HCT116 (cell line): ENCODE data around the gene PLXNC1. TPM values are rescaled to one million over a fixed set of nuclear protein-coding genes. Genes with fewer than 3 reads are reported as not detected.

Source experiments
- ATAC-seq: fragments of 200-7000 bp; cut with Tn5 transposase; 2 replicates; pipeline ENCODE4 v1.9.1; 2020; ENCODE audit warnings: mild to moderate bottlenecking, moderate library complexity
- BruUV-seq: library from RNA; stranded (reverse); fragments of 400-500 nt; replicated peaks from 2 replicates; lab custom pipeline; 2021; lab: Mats Ljungman, UMichigan
- CTCF ChIA-PET: fragments of 300-600 bp; sonication (Branson Sonifier 250); formaldehyde crosslinking; loops from one replicate; lab custom pipeline; 2021; ENCODE audit warnings: antibody characterized with exemption; lab: Charles Lee
- POLR2A ChIA-PET: fragments of 300-600, 350-600 bp; sonication (Branson Sonifier 250); formaldehyde crosslinking; loops from one replicate; lab custom pipeline; 2021; ENCODE audit warnings: antibody characterized with exemption; lab: Charles Lee
- RAD21 ChIA-PET, 2 experiments: fragments of 300-600 bp; sonication (Branson Sonifier 250); formaldehyde crosslinking; loops; one replicate each; lab custom pipeline; 2023; ENCODE audit warnings: low total read pairs in 2 of 2; ENCODE audit not compliant: uncharacterized antibody in 2 of 2, unreplicated experiment in 2 of 2, low non-redundant PET in 1 of 2; lab: Charles Lee
- DNase-seq: peaks from one replicate; pipeline ENCODE4 v3.0.0-alpha.2; 2010; ENCODE audit warnings: low read depth, low spot score
- H2AFZ ChIP-seq: fragments of 200-600 bp; shearing (Covaris generic), sonication (generic); 2 replicates; pipeline ENCODE4 v1.6.1; 2017; ENCODE audit warnings: low read depth, mixed run types, mixed read lengths, antibody characterized with exemption, low read length; ENCODE audit not compliant: poor library complexity, severe bottlenecking
- H3K27ac ChIP-seq: 2 replicates; pipeline ENCODE4 v1.5.1; 2012; ENCODE audit warnings: low read depth, low read length
- H3K27me3 ChIP-seq: fragments of 200-600 bp; sonication (generic); 2 replicates; pipeline ENCODE4 v1.6.1; 2016; ENCODE audit warnings: mixed run types, low read length, mixed read lengths; ENCODE audit not compliant: insufficient read depth
- H3K36me3 ChIP-seq, 2 experiments: fragments of 200-500 bp in 1 of 2; fragments of 200-600 bp in 1 of 2; sonication (Bioruptor generic) in 1 of 2; sonication (generic) in 1 of 2; 2 replicates each; pipeline versions ENCODE4 v1.5.1 to v1.6.1; 2014 to 2016; ENCODE audit warnings: low read length in 2 of 2, inconsistent platforms in 1 of 2, mixed read lengths in 1 of 2, mixed run types in 1 of 2; ENCODE audit not compliant: insufficient read depth in 2 of 2, control insufficient read depth in 1 of 2
- H3K4me1 ChIP-seq, 2 experiments: fragments of 200-600 bp in 1 of 2; sonication (generic) in 1 of 2; 2 replicates each; pipeline versions ENCODE4 v1.5.1 to v1.6.1; 2012 to 2017; ENCODE audit warnings: low read length in 2 of 2, inconsistent platforms in 1 of 2, mild to moderate bottlenecking in 1 of 2, mixed read lengths in 1 of 2, mixed run types in 1 of 2, moderate library complexity in 1 of 2; ENCODE audit not compliant: insufficient read depth in 2 of 2, control insufficient read depth in 1 of 2
- H3K4me2 ChIP-seq: fragments of 200-600 bp; sonication (generic); 2 replicates; pipeline ENCODE4 v1.6.1; 2017; ENCODE audit warnings: mixed run types, low read length, mixed read lengths
- H3K4me3 ChIP-seq, 2 experiments: fragments of 200-600 bp in 1 of 2; sonication (generic) in 1 of 2; replicated peaks in 1 of 2; 2 replicates each; pipeline ENCODE4 v1.5.1; 2011 to 2016; ENCODE audit warnings: low read length in 2 of 2, control low read depth in 1 of 2, low read depth in 1 of 2, mild to moderate bottlenecking in 1 of 2, mixed read lengths in 1 of 2, mixed run types in 1 of 2
- H3K79me2 ChIP-seq: fragments of 200-600 bp; sonication (generic); 2 replicates; pipeline ENCODE4 v1.6.1; 2017; ENCODE audit warnings: mild to moderate bottlenecking, mixed run types, low read length, moderate library complexity, mixed read lengths; ENCODE audit not compliant: insufficient read depth
- H3K9ac ChIP-seq: fragments of 200-600 bp; sonication (generic); 2 replicates; pipeline ENCODE4 v1.6.1; 2016; ENCODE audit warnings: low read length, mixed read lengths
- H3K9me2 ChIP-seq: fragments of 200-600 bp; sonication (generic), shearing (Covaris generic); 2 replicates; pipeline ENCODE4 v1.6.1; 2017; ENCODE audit warnings: mixed run types, mild to moderate bottlenecking, moderate library complexity; ENCODE audit not compliant: insufficient read depth
- H3K9me3 ChIP-seq, 2 experiments: fragments of 200-500 bp in 1 of 2; fragments of 200-600 bp in 1 of 2; sonication (Bioruptor generic) in 1 of 2; sonication (generic) in 1 of 2; 2 replicates each; pipeline ENCODE4 v1.6.1; 2014 to 2017; ENCODE audit warnings: low read length in 2 of 2, mixed read lengths in 2 of 2, inconsistent platforms in 1 of 2, low read depth in 1 of 2, mild to moderate bottlenecking in 1 of 2, mixed run types in 1 of 2, moderate library complexity in 1 of 2; ENCODE audit not compliant: control insufficient read depth in 1 of 2, insufficient read depth in 1 of 2
- H4K20me1 ChIP-seq: fragments of 200-600 bp; sonication (generic), shearing (Covaris generic); 2 replicates; pipeline ENCODE4 v1.6.1; 2017; ENCODE audit warnings: mixed run types, mild to moderate bottlenecking, moderate library complexity; ENCODE audit not compliant: insufficient read depth
- CEBPB ChIP-seq: IDR thresholded peaks from 2 replicates; pipeline ENCODE4 v1.6.1; 2012; ENCODE audit warnings: low read depth
- ELF1 ChIP-seq: IDR thresholded peaks from 2 replicates; pipeline ENCODE4 v1.6.1; 2012; ENCODE audit warnings: low read depth, borderline replicate concordance
- EZH2 ChIP-seq: fragments of 200-600 bp; sonication (generic); IDR thresholded peaks from 2 replicates; pipeline ENCODE4 v1.6.1; 2017; ENCODE audit warnings: antibody characterized with exemption, mixed run types
- FOSL1 ChIP-seq: IDR thresholded peaks from 2 replicates; pipeline ENCODE4 v1.6.1; 2012; ENCODE audit warnings: low read depth
- POLR2A ChIP-seq: IDR thresholded peaks from 2 replicates; pipeline ENCODE4 v1.7.0; 2011; ENCODE audit warnings: borderline replicate concordance; ENCODE audit not compliant: insufficient read depth, insufficient read length; ENCODE audit errors: extremely low read depth
- SRF ChIP-seq: IDR thresholded peaks from 2 replicates; pipeline ENCODE4 v1.6.1; 2012; ENCODE audit warnings: low read depth
- ZNF274 ChIP-seq: fragments of 200-500 bp; sonication (Bioruptor generic); IDR thresholded peaks from 2 replicates; pipeline ENCODE4 v1.6.1; 2014; ENCODE audit warnings: mild to moderate bottlenecking, low read depth, low read length, inconsistent platforms
- intact Hi-C: fragments of 100-400 bp; cut with micrococcal nuclease; formaldehyde crosslinking; loops from 2 replicates; pipeline ENCODE4 v1.10.0; 2022
- total RNA-seq: library from RNA; stranded (reverse); gene quantifications from one replicate; pipeline ENCODE4 v1.2.1, GENCODE V29; 2021; ENCODE audit not compliant: unreplicated experiment
- TF ChIP-seq, protein P1 (sequence below): IDR thresholded peaks from 2 replicates; pipeline ENCODE4 v1.6.1; 2012
- TF ChIP-seq, protein P2 (sequence below): IDR thresholded peaks from 2 replicates; pipeline ENCODE4 v1.6.1; 2011; ENCODE audit warnings: mild to moderate bottlenecking, low read length, moderate library complexity; ENCODE audit not compliant: insufficient replicate concordance; ENCODE audit errors: extremely low read depth
- TF ChIP-seq, protein P3 (sequence below), 3 experiments: fragments of 200-600 bp in 1 of 3; sonication (generic) in 1 of 3; IDR thresholded peaks in 2 of 3; conservative IDR thresholded peaks in 1 of 3; 2 replicates each; pipeline ENCODE4 v1.5.1; 2012 to 2017; ENCODE audit warnings: low read depth in 2 of 3, low read length in 2 of 3, antibody characterized with exemption in 1 of 3, borderline replicate concordance in 1 of 3, control low read depth in 1 of 3, mild to moderate bottlenecking in 1 of 3, mixed read lengths in 1 of 3, mixed run types in 1 of 3, moderate library complexity in 1 of 3; ENCODE audit not compliant: insufficient read depth in 1 of 3

Gene PLXNC1
- total RNA-seq, 1 experiment from 2014 or later: 0.25 TPM

DNA sequence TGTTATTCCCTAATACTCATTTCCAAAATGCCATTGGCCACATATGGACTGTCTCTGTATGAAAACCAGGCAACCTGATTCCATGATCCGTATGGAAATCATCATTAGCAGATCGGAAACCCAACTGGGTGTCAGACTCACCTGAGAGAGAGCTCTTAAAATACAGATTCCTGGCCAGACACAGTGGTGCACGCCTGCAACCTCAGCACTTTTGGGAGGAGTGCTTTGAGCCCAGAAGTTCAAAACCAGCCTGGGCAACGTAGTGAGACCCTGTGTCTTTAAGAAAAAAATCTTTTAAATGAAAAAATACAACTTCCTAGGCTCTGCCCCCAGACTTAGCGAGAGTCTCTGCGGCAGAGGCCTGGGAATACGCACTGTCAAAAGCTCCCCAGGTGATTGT is 37.4 kb downstream of the PLXNC1 start:
- CTCF ChIA-PET: no interaction called here
- H3K27ac ChIP-seq: no peak overlapping the region
- H3K4me3 ChIP-seq: no peak overlapping the region
- no peaks in the 10 kb centered on the region for H4K20me1 ChIP-seq
- no peaks in the 10 kb centered on the region for H3K36me3 ChIP-seq
- H3K4me2 ChIP-seq: no peak overlapping the region
- intact Hi-C loops: no loop called here
- RAD21 ChIA-PET: no interaction called here
- no peaks in the 10 kb centered on the region for H3K9me2 ChIP-seq
- no peak for ATAC-seq
- no peak overlapping the region for H3K9ac ChIP-seq
- H3K27me3 ChIP-seq: no peaks in the 10 kb centered on the region
- no peak overlapping the region for H2AFZ ChIP-seq
- DNase-seq: no peak
- no peaks in the 10 kb centered on the region for H3K9me3 ChIP-seq
- BruUV-seq: no TSS peak
- TF ChIP-seq POLR2A: no peak
- TF ChIP-seq EZH2: no peak
- TF ChIP-seq FOSL1: no peak
- no peak for TF ChIP-seq ZNF274
- no peak for TF ChIP-seq ELF1
- TF ChIP-seq, protein P1, sequence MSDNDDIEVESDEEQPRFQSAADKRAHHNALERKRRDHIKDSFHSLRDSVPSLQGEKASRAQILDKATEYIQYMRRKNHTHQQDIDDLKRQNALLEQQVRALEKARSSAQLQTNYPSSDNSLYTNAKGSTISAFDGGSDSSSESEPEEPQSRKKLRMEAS: no peak
- TF ChIP-seq, protein P2, sequence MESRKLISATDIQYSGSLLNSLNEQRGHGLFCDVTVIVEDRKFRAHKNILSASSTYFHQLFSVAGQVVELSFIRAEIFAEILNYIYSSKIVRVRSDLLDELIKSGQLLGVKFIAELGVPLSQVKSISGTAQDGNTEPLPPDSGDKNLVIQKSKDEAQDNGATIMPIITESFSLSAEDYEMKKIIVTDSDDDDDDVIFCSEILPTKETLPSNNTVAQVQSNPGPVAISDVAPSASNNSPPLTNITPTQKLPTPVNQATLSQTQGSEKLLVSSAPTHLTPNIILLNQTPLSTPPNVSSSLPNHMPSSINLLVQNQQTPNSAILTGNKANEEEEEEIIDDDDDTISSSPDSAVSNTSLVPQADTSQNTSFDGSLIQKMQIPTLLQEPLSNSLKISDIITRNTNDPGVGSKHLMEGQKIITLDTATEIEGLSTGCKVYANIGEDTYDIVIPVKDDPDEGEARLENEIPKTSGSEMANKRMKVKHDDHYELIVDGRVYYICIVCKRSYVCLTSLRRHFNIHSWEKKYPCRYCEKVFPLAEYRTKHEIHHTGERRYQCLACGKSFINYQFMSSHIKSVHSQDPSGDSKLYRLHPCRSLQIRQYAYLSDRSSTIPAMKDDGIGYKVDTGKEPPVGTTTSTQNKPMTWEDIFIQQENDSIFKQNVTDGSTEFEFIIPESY: no peak
- no peak for TF ChIP-seq CEBPB
- TF ChIP-seq SRF: no peak
- TF ChIP-seq, protein P3, sequence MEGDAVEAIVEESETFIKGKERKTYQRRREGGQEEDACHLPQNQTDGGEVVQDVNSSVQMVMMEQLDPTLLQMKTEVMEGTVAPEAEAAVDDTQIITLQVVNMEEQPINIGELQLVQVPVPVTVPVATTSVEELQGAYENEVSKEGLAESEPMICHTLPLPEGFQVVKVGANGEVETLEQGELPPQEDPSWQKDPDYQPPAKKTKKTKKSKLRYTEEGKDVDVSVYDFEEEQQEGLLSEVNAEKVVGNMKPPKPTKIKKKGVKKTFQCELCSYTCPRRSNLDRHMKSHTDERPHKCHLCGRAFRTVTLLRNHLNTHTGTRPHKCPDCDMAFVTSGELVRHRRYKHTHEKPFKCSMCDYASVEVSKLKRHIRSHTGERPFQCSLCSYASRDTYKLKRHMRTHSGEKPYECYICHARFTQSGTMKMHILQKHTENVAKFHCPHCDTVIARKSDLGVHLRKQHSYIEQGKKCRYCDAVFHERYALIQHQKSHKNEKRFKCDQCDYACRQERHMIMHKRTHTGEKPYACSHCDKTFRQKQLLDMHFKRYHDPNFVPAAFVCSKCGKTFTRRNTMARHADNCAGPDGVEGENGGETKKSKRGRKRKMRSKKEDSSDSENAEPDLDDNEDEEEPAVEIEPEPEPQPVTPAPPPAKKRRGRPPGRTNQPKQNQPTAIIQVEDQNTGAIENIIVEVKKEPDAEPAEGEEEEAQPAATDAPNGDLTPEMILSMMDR (IDR thresholded peaks at IDR 0.05 in 2 of 3, conservative IDR thresholded peaks at IDR 0.05 in 1 of 3; ENCODE audit: borderline replicate concordance in 1 of 3, insufficient read depth in 1 of 3, low read depth in 2 of 3, low read length in 2 of 3): no peak
- H3K4me1 ChIP-seq: no peaks in the 10 kb centered on the region
- H3K79me2 ChIP-seq: no peaks in the 10 kb centered on the region
- POLR2A ChIA-PET: no interaction called here
